H54 (cell line): Measurements from ENCODE around the gene FSHB.
"Not testable (repeated sequence)": the region's sequence is repeated elsewhere in the genome, so short reads cannot be mapped to it uniquely, and the experiment has no call there.

ENCODE experiments used
- DNase-seq: peaks from one replicate; pipeline ENCODE4 v3.0.0; 2011; ENCODE audit warnings: low spot score, mixed read lengths; ENCODE audit not compliant: insufficient read length
- FAIRE-seq: peaks from 3 replicates; lab custom pipeline; 2011; peaks lifted over from hg19 to GRCh38; lab: Jason Lieb, UNC
- POLR2A ChIP-seq: IDR thresholded peaks from 2 replicates; pipeline ENCODE4 v1.6.1; 2011; ENCODE audit warnings: low read depth, mild to moderate bottlenecking, low read length

FSHB gene

DNA sequence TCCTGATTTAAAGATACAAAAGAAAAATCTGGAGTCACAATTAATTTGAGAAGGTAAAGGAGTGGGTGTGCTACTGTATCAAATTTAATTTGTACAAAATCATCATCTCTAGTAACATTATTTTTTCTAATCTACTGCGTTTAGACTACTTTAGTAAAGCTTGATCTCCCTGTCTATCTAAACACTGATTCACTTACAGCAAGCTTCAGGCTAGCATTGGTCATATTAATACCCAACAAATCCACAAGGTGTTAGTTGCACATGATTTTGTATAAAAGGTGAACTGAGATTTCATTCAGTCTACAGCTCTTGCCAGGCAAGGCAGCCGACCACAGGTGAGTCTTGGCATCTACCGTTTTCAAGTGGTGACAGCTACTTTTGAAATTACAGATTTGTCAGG is at the start of gene FSHB:
Gene FSHB, plus strand, starts transcription at position 301 of the 400 bp plus-strand sequence. CDS start 889 bp downstream, outside the sequence.
- no peak for TF ChIP-seq POLR2A
- FAIRE-seq: no peak
- no peak for DNase-seq

DNA sequence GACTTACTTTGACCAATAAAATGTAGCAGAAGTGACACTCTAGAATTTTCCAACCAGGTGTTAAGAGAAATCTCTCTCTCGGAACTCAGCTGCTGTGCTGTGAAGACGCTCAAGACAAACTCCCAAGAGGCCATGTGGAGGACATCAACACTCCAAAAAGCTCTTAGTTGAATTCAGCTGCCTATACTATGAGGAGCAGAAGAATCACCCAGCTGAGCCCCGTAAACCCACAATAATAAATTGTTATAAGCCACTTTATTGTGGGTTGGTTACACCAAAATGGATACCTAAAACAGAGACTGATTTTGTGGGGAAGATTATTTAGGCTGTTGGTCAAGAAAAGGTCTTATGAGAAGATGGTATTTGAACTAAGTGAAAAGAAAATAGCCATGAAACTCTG is 44.1 kb upstream of the FSHB start:
- no peak for TF ChIP-seq POLR2A

DNA sequence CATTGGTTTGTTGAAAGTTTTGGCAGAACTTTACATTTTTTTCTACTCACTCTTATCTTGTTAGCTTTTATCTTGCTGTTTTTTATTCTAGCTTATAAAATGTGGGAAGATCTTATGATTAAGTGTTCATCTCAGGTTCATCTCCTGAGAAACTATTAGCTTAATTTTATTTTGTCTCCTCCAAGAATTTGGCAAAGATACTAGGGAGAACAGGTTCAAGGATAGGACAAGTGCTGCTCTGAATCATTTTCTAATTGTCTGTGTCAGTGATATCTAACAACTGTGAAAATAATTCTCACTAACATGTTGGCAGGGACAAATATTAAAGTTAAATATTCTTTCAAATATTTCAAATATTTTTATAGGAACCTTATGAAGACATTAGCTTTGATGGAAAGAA is 38.2 kb upstream of the FSHB start:
- DNase-seq (no peak), FAIRE-seq (no peak)
- no peak for TF ChIP-seq POLR2A

More for the DNA sequence above, 44.1 kb upstream of the FSHB start:
- FAIRE-seq: no peak
- DNase-seq: no peak

DNA sequence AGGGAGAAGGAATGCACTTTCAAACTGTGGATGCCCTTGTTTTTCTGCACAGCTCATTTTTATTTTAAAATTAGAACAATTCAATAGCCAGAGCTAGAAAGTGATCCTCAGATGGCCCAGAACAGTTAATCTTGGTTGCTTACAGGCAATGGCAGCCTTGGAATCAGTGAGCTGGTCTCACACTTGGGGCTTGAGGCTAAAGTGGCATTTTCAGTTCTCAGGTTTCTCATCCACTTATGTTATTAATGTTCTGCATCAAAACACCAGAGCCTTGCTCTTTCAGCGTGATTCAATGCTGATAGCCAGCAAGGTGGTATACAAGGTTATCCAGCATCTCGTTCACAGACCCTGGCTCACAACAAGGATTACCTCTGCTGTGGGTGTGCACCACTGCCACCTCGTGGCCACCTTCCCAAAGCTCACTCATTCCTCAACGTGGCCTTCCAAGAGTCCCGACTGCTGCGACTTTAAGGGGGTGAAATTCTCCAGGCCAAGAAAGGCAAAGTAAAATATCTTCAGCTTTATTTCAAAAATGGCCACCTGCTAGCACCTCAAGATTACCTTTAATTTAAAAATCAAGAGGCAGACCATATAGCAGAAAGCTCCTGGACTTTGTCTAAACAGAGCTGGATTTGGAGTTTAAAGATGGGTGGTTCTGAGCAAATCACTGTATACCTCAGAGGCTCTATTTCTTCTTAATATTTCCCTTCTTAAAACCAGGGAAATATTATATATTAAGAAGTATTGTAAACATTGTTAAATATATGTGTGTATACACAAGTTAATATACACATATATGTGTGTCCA is 34.2 kb upstream of the FSHB start:
- DNase-seq: peak; percentile 12
- TF ChIP-seq POLR2A: no peak
- no peak for FAIRE-seq

DNA sequence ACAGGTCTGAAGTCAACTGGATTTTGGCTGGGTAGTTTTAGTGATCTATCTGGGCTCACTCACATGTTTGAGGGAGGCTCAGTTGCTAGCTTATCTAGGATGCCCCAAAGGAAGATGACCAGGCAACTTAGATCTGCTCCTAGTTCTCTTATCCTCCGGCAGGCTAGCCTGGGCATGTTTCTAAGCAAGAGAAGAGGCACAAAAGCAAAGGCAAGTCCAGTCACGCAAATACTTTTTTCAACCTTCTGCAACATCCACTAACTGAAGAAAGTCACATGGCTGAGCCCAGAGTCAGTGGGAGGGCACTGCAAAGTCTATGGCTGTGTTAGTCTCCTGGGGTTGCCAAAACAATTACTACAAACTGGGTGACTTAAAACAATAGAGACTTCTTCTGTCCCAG is 32.9 kb upstream of the FSHB start:
- FAIRE-seq: no peak
- TF ChIP-seq POLR2A: no peak
- DNase-seq: no peak

DNA sequence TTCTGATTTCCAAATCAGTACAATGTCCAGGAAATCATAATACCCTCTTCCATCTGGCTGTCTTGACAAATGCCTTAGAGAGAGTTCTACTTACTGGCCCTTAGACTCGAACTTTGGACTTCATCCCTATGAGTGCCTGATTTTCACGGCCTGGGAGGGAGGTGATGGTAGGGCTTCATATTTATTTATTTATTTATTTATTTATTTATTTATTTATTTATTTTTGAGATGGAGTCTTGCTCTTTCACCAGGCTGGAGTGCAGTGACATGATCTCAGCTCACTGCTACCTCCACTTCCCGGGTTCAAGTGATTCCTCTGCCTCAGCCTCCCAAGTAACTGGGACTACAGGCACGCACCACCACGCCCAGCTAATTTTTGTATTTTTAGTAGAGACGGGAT is 27.8 kb upstream of the FSHB start:
- DNase-seq, FAIRE-seq: not testable (repeated sequence)

DNA sequence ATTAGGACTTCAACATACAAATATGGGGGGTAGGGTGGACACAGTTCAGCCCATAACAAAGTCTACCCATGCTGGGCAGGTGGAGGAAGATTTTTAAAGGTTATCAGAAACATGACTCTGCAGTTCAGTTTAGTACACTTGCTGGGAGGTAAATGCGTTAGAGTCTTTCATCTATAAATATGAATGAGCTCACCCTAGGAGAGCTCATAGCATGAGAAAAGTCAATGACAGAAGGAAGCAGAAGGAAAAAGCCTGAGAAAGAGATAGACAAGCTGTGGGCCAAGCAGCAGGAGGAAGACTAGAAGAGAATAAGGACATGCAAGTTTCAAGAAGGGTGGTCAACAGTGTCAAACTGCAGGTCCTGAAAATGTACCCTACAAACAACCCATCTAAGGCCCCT is 27.0 kb upstream of the FSHB start:
- DNase-seq (no peak), FAIRE-seq (no peak)
- TF ChIP-seq POLR2A: no peak

DNA sequence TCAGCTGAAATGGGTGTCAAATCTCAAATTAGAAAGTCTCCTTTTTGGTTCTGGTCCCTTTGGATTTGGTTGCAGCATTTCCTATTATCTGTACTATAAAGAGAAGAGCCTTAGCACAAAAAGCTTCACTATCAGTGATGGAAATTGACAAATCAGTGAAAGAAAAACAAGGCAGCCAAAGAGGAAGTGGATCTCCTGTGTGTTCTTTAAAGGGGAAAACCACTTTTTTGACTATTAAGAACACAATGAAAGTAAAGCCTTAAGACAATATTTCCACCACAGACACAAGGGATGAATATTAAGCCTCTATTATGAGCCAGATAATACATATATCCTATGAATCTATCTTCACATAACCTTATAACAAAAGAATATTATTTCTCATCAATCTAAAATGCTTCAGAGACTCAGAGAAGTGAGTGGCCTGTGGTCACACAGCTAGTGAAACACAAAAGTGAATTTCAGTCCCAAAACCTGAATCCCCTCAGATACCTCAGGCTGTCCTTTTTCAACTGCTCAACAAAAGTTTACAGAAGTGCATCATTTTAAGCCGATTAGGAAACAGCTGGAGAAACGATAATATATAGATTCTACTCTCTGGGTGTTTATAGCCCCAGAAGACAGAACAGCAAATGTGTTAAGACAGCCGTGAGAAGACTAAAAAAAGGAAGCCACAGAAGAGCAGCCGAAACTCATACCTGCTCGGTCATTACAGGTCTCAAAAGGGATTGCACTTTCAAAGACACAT is 24.4 kb upstream of the FSHB start:
- no peak for FAIRE-seq
- no peak for TF ChIP-seq POLR2A
- DNase-seq: no peak

DNA sequence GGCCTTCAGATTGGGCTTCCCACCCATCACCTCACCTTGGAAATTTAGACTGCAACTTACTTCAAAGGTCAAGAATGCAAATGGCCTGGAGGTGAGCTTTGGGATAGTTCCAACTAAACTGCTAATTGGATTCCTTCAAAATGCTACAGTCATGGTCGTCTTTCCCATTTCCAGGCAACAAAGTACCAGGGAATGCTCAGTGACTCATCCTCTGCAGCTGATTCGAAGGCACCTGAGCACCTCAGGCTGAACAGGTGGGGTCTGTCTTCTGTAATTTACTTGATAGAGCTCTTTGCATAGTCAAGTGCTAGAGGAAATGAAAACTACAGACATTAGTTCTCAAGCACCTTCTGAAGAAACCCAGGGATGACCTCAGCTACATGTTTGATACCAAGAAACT is 20.5 kb upstream of the FSHB start:
- no peak for TF ChIP-seq POLR2A
- DNase-seq (no peak), FAIRE-seq (no peak)

DNA sequence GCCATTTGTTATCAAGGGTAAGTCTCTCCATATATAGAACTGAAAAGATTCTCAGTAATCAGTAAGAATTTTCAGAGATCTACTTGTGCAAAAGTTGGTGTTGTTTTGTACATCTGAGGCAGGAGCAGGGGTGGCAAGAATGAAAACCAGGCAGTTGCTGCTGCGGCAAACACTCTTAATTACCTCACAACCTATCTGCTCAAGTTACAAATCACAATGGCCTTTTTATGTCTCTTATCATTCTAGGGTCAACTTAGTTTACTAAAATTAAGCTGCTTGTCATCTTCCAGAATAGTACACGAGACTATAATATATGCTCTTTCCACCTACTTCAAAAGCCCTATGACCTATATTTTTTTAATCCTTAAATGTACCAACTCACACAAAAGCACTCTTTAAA is 14.3 kb upstream of the FSHB start:
- FAIRE-seq (no peak), DNase-seq (no peak)
- no peak for TF ChIP-seq POLR2A

DNA sequence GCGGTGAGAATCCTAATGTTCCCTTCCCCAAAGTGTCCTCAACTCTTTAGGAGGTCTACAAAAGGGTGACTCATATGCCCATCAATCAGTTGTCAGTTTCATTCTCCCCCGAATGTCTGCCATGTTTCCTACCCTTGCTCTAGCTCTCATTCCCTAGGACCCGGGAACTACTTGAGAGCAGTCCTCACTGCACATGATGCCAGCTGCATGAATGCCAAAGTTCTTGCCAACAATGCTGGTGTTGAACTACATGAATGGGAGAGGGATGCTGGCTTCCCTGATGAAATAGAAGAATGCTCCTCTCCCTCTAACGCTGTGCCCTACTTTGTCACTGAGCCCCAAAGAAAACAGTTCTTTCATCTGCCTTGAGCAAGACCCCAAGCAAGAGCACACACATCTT is 12.5 kb upstream of the FSHB start:
- FAIRE-seq (no peak), DNase-seq (no peak)
- no peak for TF ChIP-seq POLR2A

DNA sequence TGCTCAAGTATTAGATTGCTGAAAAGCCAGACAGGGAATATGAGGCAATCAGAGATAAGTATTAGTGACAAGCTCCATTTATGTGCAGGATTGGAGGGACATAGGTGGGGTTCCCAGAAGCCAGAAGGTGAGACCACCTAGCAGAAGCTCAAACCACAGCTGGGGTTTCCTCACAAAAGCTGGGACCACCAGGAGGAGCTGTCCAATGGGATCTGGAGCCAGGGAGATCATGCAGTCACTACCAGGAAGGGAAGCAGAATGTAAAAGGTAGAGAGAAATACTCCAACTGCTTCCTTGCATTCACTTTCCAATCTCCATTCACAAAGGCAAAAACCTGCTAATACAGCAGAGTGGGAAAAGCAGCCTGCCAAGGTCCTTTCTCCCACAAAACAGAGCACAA is 5.2 kb upstream of the FSHB start:
- FAIRE-seq (no peak), DNase-seq (no peak)
- TF ChIP-seq POLR2A: no peak

DNA sequence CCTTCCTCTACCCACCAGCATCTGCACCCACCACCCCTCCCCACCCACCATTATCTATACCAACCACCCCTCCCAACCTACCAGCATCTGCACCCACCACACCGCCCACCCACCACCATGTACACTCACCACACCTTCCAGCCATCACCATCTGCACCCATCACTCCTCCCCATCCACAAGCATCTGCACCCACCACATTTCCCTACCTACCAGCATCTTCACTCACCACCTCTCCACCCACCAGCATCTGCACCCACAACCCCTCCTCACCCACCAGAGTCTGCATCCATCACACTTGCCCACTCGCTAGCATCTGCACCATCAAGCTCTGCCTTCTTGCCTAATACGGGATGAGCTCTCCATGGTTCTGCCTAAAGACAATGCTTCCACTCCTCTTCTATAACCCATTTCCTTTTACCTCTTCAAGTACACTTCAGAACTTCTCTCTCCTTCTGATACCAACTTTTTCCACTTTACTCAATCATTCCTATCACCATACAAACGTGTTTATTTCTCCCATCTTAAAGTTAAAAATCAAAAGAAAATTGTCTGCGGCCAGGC is 2.4 kb upstream of the FSHB start:
- FAIRE-seq: no peak
- no peak for DNase-seq
- TF ChIP-seq POLR2A: no peak

DNA sequence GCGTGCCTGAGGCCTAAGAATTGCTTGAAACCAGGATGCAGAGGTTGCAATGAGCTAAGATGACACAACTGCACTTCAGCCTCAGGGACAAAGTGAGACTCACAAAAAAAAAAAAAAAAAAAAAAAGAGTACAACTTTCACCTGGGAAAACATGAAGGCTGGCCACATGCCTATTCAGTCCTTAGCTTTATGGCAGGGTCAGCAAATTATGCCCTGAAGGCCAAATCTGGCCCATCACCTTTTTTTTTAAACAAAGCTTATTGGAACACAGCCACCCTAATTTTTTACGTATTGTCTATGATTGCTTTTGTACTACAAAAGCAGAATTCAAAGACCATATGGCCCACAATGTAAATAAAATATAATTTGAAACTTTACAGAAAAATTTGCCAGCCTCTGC is 8.2 kb downstream of the FSHB start:
- TF ChIP-seq POLR2A: no peak
- FAIRE-seq (no peak), DNase-seq (no peak)
